SK-N-SH treated with all-trans-retinoic acid at 6 μM for 48 hours (cell line): ENCODE measurements around the gene ZNF480.

ENCODE experiments used
- ATAC-seq: fragments of 200-7000 bp; cut with Tn5 transposase; 3 replicates; pipeline ENCODE4 v1.9.1; 2020; ENCODE audit warnings: mild to moderate bottlenecking, moderate library complexity
- ARNTL ChIP-seq: fragments of 450-650 bp; formaldehyde crosslinking; IDR thresholded peaks from 2 replicates; pipeline ENCODE4 v1.5.0; 2020; ENCODE audit warnings: low read depth, mild to moderate bottlenecking, moderate library complexity, borderline replicate concordance
- BACH2 ChIP-seq: fragments of 250-450 bp; sonication (Bioruptor Pico); IDR thresholded peaks from 2 replicates; pipeline ENCODE4 v1.9.0; 2021; ENCODE audit warnings: mild to moderate bottlenecking, borderline replicate concordance
- CREB5 ChIP-seq: fragments of 250-450 bp; sonication (Bioruptor Pico); IDR thresholded peaks from 2 replicates; pipeline ENCODE4 v1.5.1; 2020; ENCODE audit warnings: low read depth, mild to moderate bottlenecking, moderate library complexity
- CSDC2 ChIP-seq: fragments of 250-450 bp; sonication (Bioruptor Pico); IDR thresholded peaks from 2 replicates; pipeline ENCODE4 v1.5.0; 2020; ENCODE audit warnings: mild to moderate bottlenecking, moderate library complexity
- GLIS3 ChIP-seq: fragments of 250-450 bp; sonication (Bioruptor Pico); IDR thresholded peaks from 2 replicates; pipeline ENCODE4 v1.5.0; 2020; ENCODE audit warnings: mild to moderate bottlenecking, moderate library complexity
- ISL1 ChIP-seq: fragments of 250-450 bp; sonication (Bioruptor Pico); IDR thresholded peaks from 2 replicates; pipeline ENCODE4 v2.1.2; 2022; ENCODE audit warnings: mild to moderate bottlenecking, moderate library complexity
- OSR1 ChIP-seq: fragments of 250-450 bp; sonication (Bioruptor Pico); IDR thresholded peaks from 2 replicates; pipeline ENCODE4 v1.8.0; 2022; ENCODE audit warnings: moderate library complexity, mild to moderate bottlenecking, inconsistent platforms
- PATZ1 ChIP-seq: fragments of 250-450 bp; sonication (Bioruptor Pico); IDR thresholded peaks from 2 replicates; pipeline ENCODE4 v1.8.0; 2020; ENCODE audit warnings: mild to moderate bottlenecking, moderate library complexity, borderline replicate concordance
- POU6F1 ChIP-seq: fragments of 250-450 bp; sonication (Bioruptor Pico); IDR thresholded peaks from 2 replicates; pipeline ENCODE4 v1.8.0; 2021; ENCODE audit warnings: low read depth, mild to moderate bottlenecking, moderate library complexity, borderline replicate concordance
- PPARA ChIP-seq: fragments of 250-450 bp; sonication (Bioruptor Pico); IDR thresholded peaks from 2 replicates; pipeline ENCODE4 v1.5.0; 2020; ENCODE audit warnings: mild to moderate bottlenecking, borderline replicate concordance
- RARB ChIP-seq: fragments of 250-450 bp; sonication (Bioruptor Pico); IDR thresholded peaks from 2 replicates; pipeline ENCODE4 v1.8.0; 2021; ENCODE audit warnings: mild to moderate bottlenecking, moderate library complexity
- SNAI2 ChIP-seq: fragments of 250-450 bp; sonication (Bioruptor Pico); IDR thresholded peaks from 2 replicates; pipeline ENCODE4 v1.5.0; 2020; ENCODE audit warnings: mild to moderate bottlenecking, moderate library complexity
- TCF4 ChIP-seq: fragments of 250-450 bp; sonication (Bioruptor Pico); IDR thresholded peaks from 2 replicates; pipeline ENCODE4 v1.8.0; 2021; ENCODE audit warnings: mild to moderate bottlenecking, moderate library complexity, borderline replicate concordance
- TOX ChIP-seq: fragments of 250-450 bp; sonication (Bioruptor Pico); IDR thresholded peaks from 2 replicates; pipeline ENCODE4 v1.8.0; 2021; ENCODE audit warnings: mild to moderate bottlenecking, moderate library complexity, borderline replicate concordance
- TSHZ2 ChIP-seq: fragments of 250-450 bp; sonication (Bioruptor Pico); IDR thresholded peaks from 2 replicates; pipeline ENCODE4 v1.5.0; 2020; ENCODE audit warnings: mild to moderate bottlenecking, moderate library complexity
- ZC3H10 ChIP-seq: fragments of 250-450 bp; sonication (Bioruptor Pico); IDR thresholded peaks from 2 replicates; pipeline ENCODE4 v1.5.1; 2021; ENCODE audit warnings: mild to moderate bottlenecking, moderate library complexity
- ZNF70 ChIP-seq: fragments of 450-650 bp; formaldehyde crosslinking; IDR thresholded peaks from 2 replicates; pipeline ENCODE4 v1.5.0; 2020; ENCODE audit warnings: mild to moderate bottlenecking, moderate library complexity
- ZNF8 ChIP-seq: fragments of 450-650 bp; formaldehyde crosslinking; IDR thresholded peaks from 2 replicates; pipeline ENCODE4 v1.5.0; 2020; ENCODE audit warnings: mild to moderate bottlenecking, moderate library complexity

ZNF480 gene

GRCh38 chr19:52297601-52298364, 814 bp downstream of the ZNF480 start:
- ATAC-seq: peak; percentile 11
- TF ChIP-seq TSHZ2 (CRISPR knock-in tag) (no peak), POU6F1 (CRISPR knock-in tag) (no peak), OSR1 (CRISPR knock-in tag) (no peak), TOX (CRISPR knock-in tag) (no peak), ZNF70 (no peak)
- TF ChIP-seq, all 23 proteins: peak for 0

- no peak for TF ChIP-seq PATZ1 (CRISPR knock-in tag)
- no peak for TF ChIP-seq PPARA
- no peak for TF ChIP-seq ZC3H10
- TF ChIP-seq ARNTL (CRISPR knock-in tag): no peak
- no peak for TF ChIP-seq BACH2 (CRISPR knock-in tag)
- TF ChIP-seq RARB (CRISPR knock-in tag): no peak
- TF ChIP-seq ISL1 (CRISPR knock-in tag): no peak
- TF ChIP-seq TSHZ2 (CRISPR knock-in tag): no peak
- TF ChIP-seq CREB5 (CRISPR knock-in tag): no peak
- no peak for TF ChIP-seq POU6F1 (CRISPR knock-in tag)
- TF ChIP-seq GLIS3 (CRISPR knock-in tag): no peak
- TF ChIP-seq TCF4: no peak
- TF ChIP-seq SNAI2 (CRISPR knock-in tag): no peak
- TF ChIP-seq ZNF8 (CRISPR knock-in tag): no peak
- no peak for TF ChIP-seq CSDC2
- no peak for TF ChIP-seq TOX (CRISPR knock-in tag)
- TF ChIP-seq, all 23 proteins: peak for 0
- ATAC-seq: no peak
Measured at GRCh38 chr19:52307275-52307674, 10.3 kb downstream of the ZNF480 start.
